HEK293 (cell line): ENCODE data around the gene EFCAB12.

Experiments used
- CTCF ChIP-seq: fragments of 450-650 bp; formaldehyde crosslinking; IDR thresholded peaks from 2 replicates; pipeline ENCODE4 v1.5.1; 2016; ENCODE audit warnings: missing biosample characterization, missing genetic modification characterization
- MYNN ChIP-seq: fragments of 450-650 bp; formaldehyde crosslinking; IDR thresholded peaks from 2 replicates; pipeline ENCODE4 v1.5.1; 2016; ENCODE audit warnings: missing biosample characterization, missing genetic modification characterization, borderline replicate concordance
- YY1 ChIP-seq: fragments of 450-650 bp; formaldehyde crosslinking; IDR thresholded peaks from 2 replicates; pipeline ENCODE4 v1.5.1; 2018; ENCODE audit warnings: missing biosample characterization, missing genetic modification characterization

GRCh38 chr3:129470861-129471260 lies 42.4 kb upstream of the EFCAB12 start:
- TF ChIP-seq YY1: no peak
- no peak for TF ChIP-seq CTCF
- no peak for TF ChIP-seq MYNN (tag by site-specific recombination)
